SU-DHL-6 (cell line): ENCODE results near the gene PRKAR1B.

Experiments
- EZH2phosphoT487 ChIP-seq: fragments of 200-600 bp; sonication (generic), shearing (Covaris generic); conservative IDR thresholded peaks from 2 replicates; pipeline ENCODE4 v1.6.1; 2018; ENCODE audit warnings: mild to moderate bottlenecking, antibody characterized with exemption, low read length, moderate library complexity, mixed read lengths
- TF ChIP-seq, protein P1 (sequence below): fragments of 200-600 bp; sonication (generic); IDR thresholded peaks from one replicate; pipeline ENCODE4 v1.5.1; 2017; ENCODE audit warnings: antibody characterized with exemption, mild to moderate bottlenecking, low read length, moderate library complexity; ENCODE audit not compliant: insufficient read depth, poor library complexity, severe bottlenecking

DNA sequence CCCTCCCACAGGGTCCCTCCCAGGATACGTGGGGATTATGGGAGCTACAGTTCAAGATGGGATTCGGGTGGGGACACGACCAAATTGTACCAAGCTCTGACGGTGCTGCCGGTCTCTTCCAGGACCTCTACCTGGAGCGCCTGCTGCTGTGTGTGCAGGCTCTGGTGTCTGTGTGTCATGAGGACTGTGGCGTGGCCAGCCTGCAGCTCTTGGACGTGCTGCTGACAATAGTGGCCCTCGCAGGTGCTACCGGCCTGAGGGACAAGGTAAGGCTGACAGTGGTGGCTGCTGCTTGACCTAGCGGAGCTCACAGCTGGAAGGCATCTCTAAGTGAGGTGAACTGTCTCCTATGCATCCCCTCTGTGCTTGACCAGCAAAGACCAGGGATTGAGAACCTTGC, 34.5 kb upstream of the PRKAR1B start:
- no peak for TF ChIP-seq EZH2phosphoT487
- TF ChIP-seq, protein P1, sequence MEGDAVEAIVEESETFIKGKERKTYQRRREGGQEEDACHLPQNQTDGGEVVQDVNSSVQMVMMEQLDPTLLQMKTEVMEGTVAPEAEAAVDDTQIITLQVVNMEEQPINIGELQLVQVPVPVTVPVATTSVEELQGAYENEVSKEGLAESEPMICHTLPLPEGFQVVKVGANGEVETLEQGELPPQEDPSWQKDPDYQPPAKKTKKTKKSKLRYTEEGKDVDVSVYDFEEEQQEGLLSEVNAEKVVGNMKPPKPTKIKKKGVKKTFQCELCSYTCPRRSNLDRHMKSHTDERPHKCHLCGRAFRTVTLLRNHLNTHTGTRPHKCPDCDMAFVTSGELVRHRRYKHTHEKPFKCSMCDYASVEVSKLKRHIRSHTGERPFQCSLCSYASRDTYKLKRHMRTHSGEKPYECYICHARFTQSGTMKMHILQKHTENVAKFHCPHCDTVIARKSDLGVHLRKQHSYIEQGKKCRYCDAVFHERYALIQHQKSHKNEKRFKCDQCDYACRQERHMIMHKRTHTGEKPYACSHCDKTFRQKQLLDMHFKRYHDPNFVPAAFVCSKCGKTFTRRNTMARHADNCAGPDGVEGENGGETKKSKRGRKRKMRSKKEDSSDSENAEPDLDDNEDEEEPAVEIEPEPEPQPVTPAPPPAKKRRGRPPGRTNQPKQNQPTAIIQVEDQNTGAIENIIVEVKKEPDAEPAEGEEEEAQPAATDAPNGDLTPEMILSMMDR: no peak
